NCI-H1105 (cell line): ENCODE results near the gene XPO5.
"Not testable (repeated sequence)": the region's sequence is repeated elsewhere in the genome, so short reads cannot be mapped to it uniquely, and the experiment has no call there.

Experiments used
- DNase-seq: peaks from one replicate; lab custom pipeline; 2025; lab: John Stamatoyannopoulos, UW

Gene XPO5

DNA sequence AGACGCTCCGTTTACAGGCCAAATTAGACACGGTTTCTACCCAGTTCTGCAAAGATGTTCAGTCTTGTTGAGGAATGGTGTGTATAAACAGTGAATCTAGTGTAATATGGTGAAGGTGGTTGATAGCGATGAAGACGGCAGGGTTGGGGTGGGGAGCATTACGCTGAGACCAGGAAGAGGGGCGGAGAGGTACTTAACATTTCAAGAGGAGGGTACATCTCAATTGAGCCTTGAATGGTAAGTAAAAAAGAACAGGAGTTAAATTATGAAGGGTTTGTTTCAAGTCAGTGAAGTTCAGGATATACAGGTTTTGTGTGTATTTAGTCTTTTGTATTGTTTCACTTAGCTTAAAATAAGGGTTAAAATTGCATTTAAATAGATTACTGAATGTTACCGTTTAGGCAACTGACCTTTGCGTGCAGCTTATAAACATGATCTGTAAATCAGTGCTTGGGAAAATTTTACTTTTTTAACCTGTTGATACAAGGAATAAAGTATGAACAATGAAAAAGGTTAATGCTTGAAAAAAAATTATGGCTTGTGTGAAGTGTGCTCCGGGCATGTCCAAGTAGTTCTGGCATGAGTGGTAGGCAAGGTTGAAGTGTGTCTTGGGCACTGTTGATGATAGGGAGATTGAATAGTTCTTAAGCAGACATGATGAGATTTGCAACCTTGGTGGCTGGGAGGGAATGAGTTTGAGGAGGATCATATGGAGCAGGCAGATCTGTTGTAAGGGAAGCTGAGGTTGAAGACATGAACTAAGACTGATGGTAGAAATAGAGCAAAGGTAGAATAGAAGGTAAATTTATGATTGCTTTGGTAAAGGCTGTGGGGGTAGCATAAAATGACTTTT, 58.1 kb downstream of the XPO5 start:
- no peak for DNase-seq

DNA sequence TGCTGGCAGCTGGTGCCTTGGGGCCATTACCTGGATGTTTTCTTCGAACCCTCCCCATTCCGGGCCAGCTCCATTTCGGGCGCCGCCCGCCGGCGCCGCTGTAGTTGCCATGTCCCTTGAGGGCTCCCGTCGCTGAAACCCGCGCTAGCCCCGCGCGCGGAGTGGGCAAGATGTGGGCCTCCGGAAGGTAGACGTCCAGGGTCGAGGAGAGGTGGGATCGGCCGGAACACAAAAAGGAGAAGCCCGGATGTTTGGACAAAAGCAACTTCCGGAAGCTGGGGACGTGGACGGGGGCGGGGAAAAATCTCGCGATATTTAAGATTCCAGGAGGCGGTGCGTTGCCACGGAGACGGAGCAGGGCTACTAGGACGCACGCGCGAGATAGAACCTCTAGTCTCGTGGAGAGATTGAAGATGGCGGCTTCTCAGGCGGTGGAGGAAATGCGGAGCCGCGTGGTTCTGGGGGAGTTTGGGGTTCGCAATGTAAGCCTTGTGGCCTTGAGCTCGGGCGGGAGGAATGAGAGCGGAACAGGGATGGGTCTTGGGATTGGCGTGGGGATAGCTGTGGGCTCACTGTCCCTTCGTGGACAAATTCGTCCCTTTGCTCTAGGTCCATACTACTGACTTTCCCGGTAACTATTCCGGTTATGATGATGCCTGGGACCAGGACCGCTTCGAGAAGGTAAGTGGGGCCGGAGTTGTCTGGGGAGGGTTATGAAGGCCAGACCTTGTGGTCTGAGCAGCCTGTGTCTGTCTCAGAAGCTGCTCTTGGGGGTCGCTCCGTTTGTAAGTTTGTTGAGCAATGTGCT, 58.9 kb downstream of the XPO5 start, which contains the start of the genes POLR1C and YIPF3:
Gene POLR1C (plus strand): TSS at position 393 of the 808 bp plus-strand sequence. CDS start 21 bp downstream, at position 414.
Gene YIPF3 (minus strand): TSS at position 230 of the 808 bp plus-strand sequence. CDS start 119 bp downstream, at position 111.
- peak; percentile 99 for DNase-seq

DNA sequence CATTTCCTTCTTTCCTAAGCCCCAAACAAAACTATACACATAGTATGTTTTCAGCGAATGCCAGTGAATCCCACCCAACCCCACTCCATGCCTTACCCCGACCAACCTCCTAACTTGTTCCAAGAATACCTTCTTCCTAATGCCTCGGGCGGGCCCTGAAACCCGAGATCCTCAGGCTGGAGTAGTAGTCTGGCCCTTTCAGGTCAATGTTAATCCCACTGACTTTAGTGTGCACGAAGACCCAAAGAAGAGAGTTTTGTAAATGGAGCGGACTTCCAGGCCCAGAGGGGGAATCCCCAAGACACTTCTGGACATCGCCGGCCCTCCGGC, 59.5 kb downstream of the XPO5 start:
- no peak for DNase-seq

DNA sequence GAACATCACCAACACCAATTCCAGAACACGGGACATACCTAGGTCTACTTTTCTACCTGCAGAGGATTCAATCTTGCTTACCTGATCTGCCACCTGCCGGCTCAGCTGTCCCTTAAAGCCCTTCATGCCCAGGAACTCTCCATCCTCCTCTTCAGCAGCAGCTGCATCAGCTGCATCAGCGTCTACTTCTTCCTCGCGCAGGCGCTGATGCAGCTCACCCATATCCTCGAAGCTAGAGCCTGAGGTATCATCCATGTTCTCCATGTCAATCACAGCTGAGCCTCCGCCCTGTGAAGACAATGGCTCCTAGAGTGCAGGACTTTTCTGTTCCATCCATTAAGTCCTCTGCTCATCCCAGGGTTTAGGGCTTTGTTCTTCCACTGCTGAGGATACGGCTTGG, 60.0 kb downstream of the XPO5 start:
- no peak for DNase-seq

DNA sequence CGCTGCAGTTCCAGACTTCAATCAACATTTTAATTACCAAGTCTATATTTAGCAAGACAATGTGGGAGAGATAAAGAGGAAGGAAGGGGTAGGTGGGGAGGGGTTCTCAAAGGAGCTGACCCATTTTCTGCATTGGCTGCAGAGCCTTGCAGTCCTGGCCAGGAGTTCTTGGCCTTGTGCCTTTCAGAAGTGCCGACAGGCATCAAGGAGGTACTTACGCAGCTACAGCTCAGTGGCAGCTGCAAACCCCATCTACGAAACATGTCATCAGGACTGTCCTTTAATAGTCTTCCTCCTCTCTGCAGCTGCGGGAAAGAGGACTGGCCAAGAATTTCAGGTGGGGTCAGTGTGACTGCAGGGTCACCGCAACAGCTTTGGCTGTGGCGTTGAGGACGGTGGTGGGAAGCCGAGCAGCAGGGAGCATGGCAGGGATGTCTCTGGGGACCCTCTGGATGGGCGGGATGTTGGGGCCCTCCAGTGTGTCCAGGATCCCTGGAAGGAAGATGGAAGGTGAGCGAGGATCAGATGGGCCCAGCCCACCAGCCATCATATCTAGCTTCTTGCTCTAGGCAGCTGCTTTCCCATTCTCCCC, 63.9 kb downstream of the XPO5 start:
- DNase-seq: no peak

DNA sequence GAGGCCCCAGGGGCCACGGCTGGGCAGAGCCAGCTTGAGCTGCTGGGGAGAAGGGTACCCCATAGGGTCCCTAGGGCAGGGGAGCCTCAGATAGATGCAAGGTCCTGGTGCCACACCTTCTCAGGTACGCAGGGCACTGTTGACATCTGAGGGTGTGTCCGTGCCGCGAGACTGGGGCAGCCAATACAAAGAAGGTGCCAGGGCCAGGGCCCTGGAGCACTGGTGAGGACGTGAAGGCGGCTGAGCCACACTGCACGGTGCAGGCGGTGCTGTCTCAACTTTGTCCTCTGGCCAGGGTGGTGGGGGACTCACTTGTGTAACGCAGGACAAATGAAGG, 65.0 kb downstream of the XPO5 start:
- DNase-seq: peak; percentile 64

DNA sequence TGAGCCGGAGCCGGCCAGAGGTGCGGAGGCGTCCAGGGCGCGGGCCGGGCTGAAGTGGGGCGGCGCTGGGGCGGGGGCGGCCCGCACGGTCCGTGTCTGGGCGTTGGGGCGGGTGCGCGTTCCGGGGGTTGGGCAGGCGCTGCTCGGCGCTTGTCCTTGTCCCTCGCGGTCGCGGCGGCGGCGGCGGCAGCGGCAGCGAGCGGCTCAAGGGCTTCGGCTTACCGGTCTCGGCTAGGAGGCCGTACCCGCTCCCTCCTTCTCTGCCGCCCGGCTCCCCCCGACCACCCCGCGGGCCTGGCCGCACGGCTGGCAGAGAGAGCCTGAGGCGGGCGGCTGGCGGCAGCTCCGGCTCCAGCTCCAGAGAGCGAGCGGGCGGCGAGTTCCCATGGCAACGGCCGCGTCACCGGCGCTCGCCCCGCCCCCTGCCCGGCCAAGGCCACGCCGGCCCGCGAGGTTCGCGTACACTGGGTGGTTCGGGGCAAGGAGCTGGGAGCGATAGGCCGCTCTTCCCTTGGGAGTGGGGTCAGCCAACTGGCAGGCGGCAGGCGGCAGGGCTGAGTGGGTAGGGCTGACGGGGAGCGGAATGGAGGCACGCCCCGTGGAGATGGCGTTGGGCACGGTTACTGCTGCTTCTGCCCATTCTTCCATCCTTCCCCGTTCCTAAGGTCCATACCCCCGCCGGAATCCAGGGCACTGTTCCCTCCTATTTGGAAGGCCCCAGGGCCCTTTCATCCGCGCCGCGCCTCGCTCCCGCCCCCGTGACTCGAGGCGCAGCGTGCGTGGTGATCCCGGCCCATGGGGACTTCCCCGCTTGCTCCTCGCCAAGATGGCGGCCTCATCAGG, 65.6 kb downstream of the XPO5 start, which contains the start of gene LRRC73:
Gene LRRC73 (minus strand): TSS at position 363 of the 843 bp plus-strand sequence. CDS start 561 bp downstream, outside the sequence.
- DNase-seq: peak; percentile 86

DNA sequence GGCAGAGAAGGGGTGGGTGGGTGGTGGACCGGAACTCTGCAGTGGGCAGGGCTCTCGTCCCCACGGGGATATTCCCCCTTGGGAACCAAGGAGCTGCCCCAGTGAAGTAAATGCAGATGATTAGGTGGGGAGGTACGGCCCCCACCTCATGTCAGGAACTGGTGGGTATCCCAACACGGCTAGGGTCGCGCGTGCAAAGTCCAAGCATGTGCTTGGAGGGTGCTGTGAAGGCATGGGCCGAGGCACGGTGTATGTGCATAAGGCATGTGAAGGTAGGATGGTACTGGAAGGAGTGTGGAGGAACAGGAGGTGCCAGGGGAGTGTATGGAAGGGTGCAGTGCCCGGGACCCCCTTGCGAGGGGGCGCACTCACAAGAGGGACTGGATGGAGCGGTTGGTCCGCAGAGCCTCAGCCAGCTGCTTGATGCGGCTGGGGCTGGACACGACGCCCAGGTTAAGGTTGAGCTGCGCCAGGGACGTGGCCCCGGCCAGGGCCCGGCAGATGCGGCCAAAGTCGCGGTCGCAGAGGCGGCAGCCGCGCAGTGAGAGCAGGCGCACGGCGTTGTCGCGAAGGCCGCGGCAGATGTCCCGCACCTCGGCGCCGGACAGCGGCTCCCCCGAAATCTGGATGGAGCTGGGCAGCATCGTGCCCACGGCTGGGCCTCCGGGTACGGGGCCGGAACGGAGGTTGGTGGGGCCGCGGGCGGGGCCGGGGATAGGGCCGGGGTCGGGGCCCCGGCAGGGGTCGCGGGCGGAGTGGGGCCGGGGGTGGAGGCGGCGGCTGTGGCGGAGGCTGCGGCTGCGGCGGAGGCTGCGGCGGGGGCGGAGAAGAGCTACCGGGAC, 66.5 kb downstream of the XPO5 start:
- no peak for DNase-seq

DNA sequence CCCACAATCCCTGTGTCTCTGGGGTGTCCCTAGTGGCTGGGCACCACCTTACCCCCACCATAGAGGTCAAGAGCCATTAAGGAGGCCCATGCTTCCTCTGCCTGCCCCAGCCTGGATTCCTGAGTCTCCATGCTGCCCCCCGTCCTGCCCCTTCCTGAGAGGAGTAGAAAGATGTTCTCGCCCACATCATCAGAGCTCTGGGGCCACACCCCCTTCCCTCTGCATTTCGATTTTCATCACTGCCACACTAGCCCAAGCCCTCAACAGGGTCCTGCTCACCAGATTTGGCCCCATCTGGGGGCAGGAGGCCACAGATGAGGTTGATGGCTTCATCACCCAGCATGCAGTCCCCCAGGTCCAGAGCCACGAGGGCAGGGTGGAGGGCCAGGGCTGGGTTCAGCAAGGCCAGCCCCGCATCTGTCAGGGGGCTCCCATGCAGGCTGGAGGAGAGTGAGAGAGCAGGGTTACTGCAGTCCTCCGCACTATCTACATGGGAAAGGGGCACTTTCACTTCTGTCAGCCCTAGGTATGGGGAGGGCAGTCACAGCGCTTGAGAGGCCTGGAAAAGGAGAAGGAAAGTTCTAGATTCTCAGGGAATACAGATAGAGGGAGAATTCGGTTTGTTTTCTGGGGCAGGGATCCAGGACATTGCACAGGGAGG, 67.2 kb downstream of the XPO5 start:
- no peak for DNase-seq

DNA sequence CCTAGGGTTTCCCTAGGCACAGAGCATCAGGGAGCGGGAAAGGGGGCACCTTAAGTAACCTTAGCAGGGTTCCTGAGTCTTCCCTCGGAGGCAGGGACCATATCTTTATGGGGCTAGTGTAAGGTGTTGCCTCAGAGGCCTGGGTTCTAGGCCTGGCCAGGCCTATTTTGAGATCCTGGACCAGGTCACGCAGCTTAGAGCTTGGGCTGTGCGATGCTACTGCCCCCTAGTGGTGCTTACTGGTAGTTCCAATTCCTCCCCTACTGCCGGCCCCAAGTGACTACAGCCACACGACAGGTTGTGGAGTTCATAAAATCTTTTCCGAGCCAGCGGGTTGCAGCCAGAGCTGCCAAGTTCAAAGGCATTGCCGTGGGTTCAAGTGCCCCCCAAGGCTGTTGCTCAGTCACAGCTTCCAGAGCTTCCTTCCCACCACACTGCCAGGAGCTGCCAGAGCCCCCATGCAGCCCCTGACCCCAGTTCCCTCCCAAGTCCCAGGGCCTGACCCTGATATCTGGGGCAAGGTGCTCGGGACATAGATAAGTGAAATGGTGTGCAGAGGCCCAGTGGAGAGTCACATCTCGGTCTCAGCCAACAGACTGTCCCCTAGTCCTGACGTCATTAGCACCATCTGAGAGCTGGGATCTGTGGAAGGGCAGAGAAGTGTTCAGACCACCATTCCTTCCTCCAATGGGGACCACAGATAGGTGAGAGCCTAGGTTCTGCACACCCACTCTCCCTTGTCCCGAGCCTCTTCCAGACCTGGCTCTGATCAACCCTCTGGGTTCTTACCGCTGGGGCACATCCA, 69.0 kb downstream of the XPO5 start:
- peak; percentile 48 for DNase-seq

DNA sequence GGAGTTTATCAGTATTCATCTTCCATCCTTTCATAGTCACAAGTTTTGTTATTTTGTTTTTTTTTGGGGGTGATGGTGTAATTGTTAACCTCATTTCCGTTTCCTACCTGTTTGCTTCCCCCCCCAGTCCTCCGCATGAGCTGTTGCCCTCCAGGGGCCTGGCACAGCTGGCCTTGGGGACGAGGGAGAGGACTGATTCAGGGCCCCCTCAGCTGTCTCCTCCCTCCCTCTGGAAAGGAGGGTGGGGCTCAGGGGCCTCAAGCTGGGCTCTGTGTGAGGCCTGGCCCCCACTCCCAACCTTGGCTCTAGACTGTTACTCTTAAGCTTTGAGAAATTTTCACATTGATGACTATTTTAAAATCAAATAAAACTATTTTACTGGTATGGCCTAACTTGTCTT, 69.7 kb downstream of the XPO5 start:
- no peak for DNase-seq

DNA sequence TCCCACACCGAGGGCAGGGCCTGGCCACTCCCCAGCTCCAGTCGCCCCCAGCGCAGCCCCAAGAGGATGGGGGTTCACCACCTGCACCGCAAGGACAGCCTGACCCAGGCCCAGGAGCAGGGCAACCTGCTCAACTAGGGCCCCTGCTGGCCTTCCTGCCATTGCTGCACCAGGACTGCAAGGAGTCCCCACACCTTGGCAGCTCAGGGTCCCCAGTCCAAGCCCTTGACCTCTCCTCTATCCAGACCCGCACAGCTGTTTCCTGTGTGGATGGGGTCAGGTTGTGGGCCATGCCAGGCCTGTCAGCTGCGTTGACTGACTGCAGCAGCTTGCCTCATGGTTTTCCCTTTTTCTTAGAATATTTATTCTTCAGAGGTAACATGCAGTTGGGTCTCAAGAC, 70.1 kb downstream of the XPO5 start:
- DNase-seq: no peak

DNA sequence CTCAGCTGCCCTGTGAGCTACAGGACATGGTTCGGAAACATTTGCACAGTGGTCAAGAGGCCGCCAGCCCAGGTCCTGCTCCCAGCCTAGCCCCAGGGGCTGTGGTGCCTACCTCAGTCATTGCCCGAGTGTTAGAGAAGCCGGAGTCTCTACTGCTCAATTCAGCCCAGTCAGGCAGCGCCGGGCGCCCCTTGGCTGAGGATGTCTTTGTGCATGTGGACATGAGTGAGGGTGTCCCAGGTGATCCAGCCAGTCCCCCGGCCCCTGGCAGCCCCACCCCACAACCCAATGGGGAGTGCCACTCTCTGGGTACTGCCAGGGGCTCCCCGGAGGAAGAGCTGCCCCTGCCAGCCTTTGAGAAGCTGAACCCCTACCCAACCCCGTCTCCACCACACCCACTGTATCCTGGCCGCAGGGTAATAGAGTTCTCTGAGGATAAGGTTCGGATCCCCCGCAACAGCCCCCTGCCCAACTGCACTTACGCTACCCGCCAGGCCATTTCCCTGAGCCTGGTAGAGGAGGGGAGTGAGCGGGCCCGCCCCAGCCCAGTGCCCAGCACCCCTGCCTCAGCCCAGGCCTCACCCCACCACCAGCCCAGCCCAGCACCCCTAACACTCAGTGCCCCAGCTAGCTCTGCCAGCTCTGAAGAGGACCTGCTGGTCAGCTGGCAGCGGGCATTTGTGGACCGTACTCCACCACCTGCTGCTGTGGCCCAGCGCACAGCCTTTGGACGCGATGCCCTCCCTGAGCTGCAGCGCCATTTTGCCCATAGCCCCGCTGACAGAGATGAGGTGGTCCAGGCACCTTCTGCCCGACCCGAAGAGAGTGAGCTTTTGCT, 70.9 kb downstream of the XPO5 start:
- DNase-seq: no peak

DNA sequence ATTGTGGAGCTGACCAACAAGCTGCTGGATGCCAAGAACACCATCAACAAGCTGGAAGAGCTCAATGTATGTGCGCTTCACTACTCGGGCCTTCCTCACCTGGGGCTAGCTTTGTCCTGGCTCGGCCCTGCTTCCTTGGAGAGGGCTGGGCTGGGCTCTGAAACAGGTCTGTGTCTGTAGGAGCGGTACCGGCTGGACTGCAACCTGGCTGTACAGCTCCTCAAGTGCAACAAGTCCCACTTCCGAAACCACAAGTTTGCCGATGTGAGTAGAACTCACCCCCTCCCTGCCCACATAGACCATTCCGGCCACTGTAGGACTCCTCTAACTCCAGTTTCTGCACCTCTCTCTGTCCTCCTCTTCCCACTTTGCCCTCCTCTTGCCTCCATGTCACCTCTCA, 72.4 kb downstream of the XPO5 start:
- DNase-seq: no peak

DNA sequence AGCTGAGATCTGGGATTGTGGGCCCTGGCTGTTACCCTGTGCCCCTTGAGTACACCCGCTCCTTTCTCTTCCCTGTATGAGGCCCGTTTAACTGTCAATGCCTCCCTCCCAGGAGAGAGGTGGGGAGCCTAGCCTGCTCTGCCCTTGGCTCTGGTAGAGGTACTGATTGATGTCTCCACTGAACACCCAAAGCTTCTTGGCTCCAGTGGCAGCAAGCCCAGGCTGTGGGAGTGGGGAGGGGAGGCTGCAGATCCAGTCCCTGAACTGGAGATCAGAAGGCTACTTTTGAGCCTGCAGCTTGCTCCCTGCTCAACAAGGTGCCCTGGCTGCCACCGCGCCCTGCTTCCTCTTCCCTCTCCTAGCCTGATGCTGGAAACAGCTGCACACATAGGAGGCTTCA, 73.2 kb downstream of the XPO5 start:
- DNase-seq: no peak

DNA sequence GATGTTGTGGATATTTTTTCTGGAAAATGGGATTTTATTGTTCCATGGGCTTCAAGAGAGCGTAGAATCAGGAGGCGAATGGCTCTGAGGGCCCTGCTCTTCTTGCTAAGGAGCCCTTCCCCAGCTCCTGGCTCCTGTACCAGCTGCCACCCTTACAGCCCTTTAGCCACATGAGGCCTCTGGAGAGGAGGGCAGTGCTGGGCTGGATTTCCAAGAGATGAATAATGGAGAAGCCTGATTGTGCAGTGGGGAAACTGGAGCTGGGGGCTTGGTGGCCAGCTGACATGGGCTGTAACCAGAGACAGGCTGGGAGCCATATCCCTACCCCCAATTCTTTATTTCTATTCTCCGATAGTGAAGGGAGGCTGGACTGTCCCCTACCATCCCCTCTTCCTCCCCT, 74.9 kb downstream of the XPO5 start:
- no peak for DNase-seq

DNA sequence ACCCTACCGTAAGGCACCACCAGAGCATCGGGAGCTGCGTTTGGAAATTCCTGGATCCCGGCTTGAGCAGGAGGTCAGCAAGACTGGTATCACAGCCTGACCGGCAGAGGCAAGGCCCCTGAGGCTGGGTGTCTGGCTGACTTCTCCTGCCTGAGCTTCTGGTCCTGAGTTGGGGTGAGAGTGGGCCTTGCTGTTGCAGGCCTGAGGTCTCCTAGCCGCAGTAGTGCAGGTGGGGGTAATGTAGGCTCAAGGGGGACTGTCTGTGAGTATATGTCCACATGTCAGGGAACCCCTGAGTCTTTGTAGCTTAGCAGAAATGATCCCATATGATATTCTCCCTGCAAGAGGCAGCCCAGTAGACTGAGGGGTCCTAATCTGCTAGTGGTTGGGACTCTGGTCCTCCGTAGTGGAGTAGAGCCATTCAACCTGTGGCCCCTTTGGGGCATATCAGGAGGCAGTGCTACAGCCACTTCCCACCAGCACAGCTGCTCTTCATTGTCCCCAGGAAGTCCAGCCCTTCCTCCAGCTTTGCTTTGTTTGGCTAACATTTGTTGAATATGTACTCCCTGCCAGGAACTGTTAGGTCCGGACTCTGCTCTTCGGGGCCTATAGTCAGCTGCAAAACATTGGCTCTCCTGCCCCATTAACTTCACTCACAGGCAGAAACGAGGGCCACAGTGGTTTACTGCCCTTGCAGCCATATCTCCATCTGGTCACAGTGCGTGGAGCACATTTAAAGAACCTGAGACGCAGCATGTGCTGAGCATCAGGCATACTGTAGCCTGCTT, 76.6 kb downstream of the XPO5 start:
- no peak for DNase-seq

DNA sequence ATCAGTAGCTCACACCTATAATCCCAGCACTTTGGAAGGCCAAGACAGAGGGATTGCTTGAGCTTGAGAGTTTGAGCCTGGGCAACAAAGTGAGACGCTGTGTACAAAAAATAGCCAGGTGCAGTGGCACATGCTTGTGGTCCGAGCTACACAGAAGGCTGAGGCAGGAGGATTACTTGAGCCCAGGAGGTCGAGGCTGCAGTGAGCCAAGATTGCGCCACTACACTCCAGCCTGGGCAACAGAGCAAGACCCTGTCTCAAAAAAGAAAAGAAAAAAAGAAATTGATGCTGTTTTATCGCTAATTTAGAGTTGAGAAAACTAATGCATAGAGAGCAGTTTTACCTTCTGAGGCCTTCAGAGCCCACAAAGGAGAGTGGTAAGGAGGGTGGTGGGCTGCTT, 77.5 kb downstream of the XPO5 start:
- not testable (repeated sequence) for DNase-seq
